Trophoblast cell (in vitro differentiated cells and primary cell): ENCODE results near the gene KATNAL2.

Experiments used
- DNase-seq, 2 donors: peaks; one replicate each; pipeline ENCODE4 v3.0.0-alpha.2; 2016
- H2AFZ ChIP-seq: 2 replicates; pipeline ENCODE4 v1.6.1; 2013; ENCODE audit warnings: low read length, moderate library complexity, mild to moderate bottlenecking; ENCODE audit not compliant: insufficient read depth, poor library complexity
- H2AK5ac ChIP-seq: 2 replicates; pipeline ENCODE4 v1.6.1; 2013; ENCODE audit warnings: mild to moderate bottlenecking, low read length
- H2BK120ac ChIP-seq: 2 replicates; pipeline ENCODE4 v1.6.1; 2013; ENCODE audit warnings: low read length, mild to moderate bottlenecking, moderate library complexity; ENCODE audit not compliant: insufficient read depth, poor library complexity
- H2BK12ac ChIP-seq: 2 replicates; pipeline ENCODE4 v1.6.1; 2013; ENCODE audit warnings: mild to moderate bottlenecking, low read length, moderate library complexity
- H2BK5ac ChIP-seq: 2 replicates; pipeline ENCODE4 v1.6.1; 2013; ENCODE audit warnings: low read length, low read depth, moderate library complexity, mild to moderate bottlenecking; ENCODE audit not compliant: poor library complexity
- H3K14ac ChIP-seq: 2 replicates; pipeline ENCODE4 v1.6.1; 2013; ENCODE audit warnings: mild to moderate bottlenecking, low read length
- H3K18ac ChIP-seq: 2 replicates; pipeline ENCODE4 v1.6.1; 2013; ENCODE audit warnings: mild to moderate bottlenecking, low read length
- H3K23ac ChIP-seq: 2 replicates; pipeline ENCODE4 v1.6.1; 2013; ENCODE audit warnings: low read length
- H3K27ac ChIP-seq: 2 replicates; pipeline ENCODE4 v1.5.1; 2013; ENCODE audit warnings: low read depth, mild to moderate bottlenecking, inconsistent platforms, low read length, moderate library complexity
- H3K27me3 ChIP-seq: 2 replicates; pipeline ENCODE4 v1.6.1; 2013; ENCODE audit warnings: inconsistent platforms, mild to moderate bottlenecking, low read length, moderate library complexity; ENCODE audit not compliant: insufficient read depth
- H3K36me3 ChIP-seq, 2 experiments: 1 replicate in 1 of 2; 2 replicates in 1 of 2; pipeline ENCODE4 v1.6.1; 2013; ENCODE audit warnings: low read length in 2 of 2, mild to moderate bottlenecking in 2 of 2, moderate library complexity in 1 of 2; ENCODE audit not compliant: insufficient read depth in 2 of 2, control insufficient read depth in 1 of 2
- H3K4ac ChIP-seq: 2 replicates; pipeline ENCODE4 v1.6.1; 2013; ENCODE audit warnings: low read depth, mild to moderate bottlenecking, low read length, moderate library complexity
- H3K4me1 ChIP-seq, 2 experiments: 1 replicate in 1 of 2; 2 replicates in 1 of 2; pipeline ENCODE4 v1.6.1; 2013; ENCODE audit warnings: low read length in 2 of 2, mild to moderate bottlenecking in 2 of 2, moderate library complexity in 1 of 2; ENCODE audit not compliant: insufficient read depth in 2 of 2, control insufficient read depth in 1 of 2
- H3K4me2 ChIP-seq: 2 replicates; pipeline ENCODE4 v1.6.1; 2013; ENCODE audit warnings: inconsistent platforms, mild to moderate bottlenecking, low read length, moderate library complexity
- H3K4me3 ChIP-seq: 2 replicates; pipeline ENCODE4 v1.5.1; 2013; ENCODE audit warnings: mild to moderate bottlenecking, low read depth, low read length, inconsistent platforms
- H3K79me1 ChIP-seq: one replicate; pipeline ENCODE4 v1.6.1; 2013; ENCODE audit warnings: low read length
- H3K79me2 ChIP-seq: 2 replicates; pipeline ENCODE4 v1.6.1; 2013; ENCODE audit warnings: low read length, mild to moderate bottlenecking; ENCODE audit not compliant: control insufficient read depth, insufficient read depth, poor library complexity
- H3K9ac ChIP-seq: 2 replicates; pipeline ENCODE4 v1.6.1; 2013; ENCODE audit warnings: mild to moderate bottlenecking, low read length
- H3K9me3 ChIP-seq: 2 replicates; pipeline ENCODE4 v1.6.1; 2013; ENCODE audit warnings: low read depth, mild to moderate bottlenecking, control low read depth, inconsistent platforms, low read length; ENCODE audit not compliant: insufficient read depth
- H4K12ac ChIP-seq: 2 replicates; pipeline ENCODE4 v1.6.1; 2013; ENCODE audit warnings: low read depth, mild to moderate bottlenecking, low read length, moderate library complexity
- H4K8ac ChIP-seq: 2 replicates; pipeline ENCODE4 v1.6.1; 2013; ENCODE audit warnings: low read depth, mild to moderate bottlenecking, low read length, moderate library complexity
- H4K91ac ChIP-seq: one replicate; pipeline ENCODE4 v1.6.1; 2013; ENCODE audit warnings: low read depth, mild to moderate bottlenecking, low read length, moderate library complexity
- WGBS: extraction: QIAGEN DNeasy Blood & Tissue Kit; methylation state at CpG from one replicate; pipeline ENCODE4 v1.1.7; 2013; ENCODE audit warnings: missing lambda C conversion rate; ENCODE audit not compliant: insufficient read length, insufficient coverage; ENCODE audit errors: extremely low coverage; 5-methylcytosine and 5-hydroxymethylcytosine counted together

Gene KATNAL2

DNA sequence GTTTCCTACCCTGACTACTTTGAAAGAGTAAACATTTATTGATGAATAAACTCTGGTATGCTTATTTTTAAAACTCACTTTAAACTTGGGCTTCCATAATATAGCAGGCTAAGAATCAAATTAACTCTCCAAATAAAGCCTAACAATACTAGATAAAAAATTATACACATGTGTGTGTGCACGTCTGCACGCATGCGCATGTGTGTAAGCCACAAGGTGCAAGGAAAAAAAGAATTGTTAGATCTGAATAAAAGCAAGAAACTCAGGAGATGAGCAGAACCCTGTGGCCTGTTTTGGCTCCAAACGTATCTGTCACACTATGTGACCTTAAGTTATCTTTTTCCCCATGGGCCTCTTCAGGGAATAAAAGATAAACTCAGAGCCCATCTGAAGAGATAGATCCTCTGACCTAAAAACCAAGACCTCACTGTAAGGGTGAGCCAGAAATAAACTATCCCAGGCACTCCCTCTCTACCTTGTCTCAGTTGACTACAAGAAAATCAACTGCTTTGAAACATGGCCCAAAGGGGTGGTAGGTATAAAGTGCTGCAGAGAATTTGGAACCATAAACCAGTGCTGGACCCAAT lies 226.6 kb downstream of the KATNAL2 start:
- Histone ChIP-seq H4K91ac (no peak overlapping the region), H3K79me1 (no peaks in the 10 kb centered on the region), H3K79me2 (no peaks in the 10 kb centered on the region), H3K9me3 (no peaks in the 10 kb centered on the region), H2AFZ (no peak overlapping the region), H3K4me2 (no peak overlapping the region), H4K12ac (no peak overlapping the region), H3K27me3 (no peaks in the 10 kb centered on the region), H2BK12ac (no peak overlapping the region), H3K23ac (no peak overlapping the region), H3K4ac (no peak overlapping the region), H3K4me1 (no peaks in the 10 kb centered on the region), H3K4me3 (no peak overlapping the region), H2BK120ac (no peak overlapping the region), H3K9ac (no peak overlapping the region), H3K18ac (no peak overlapping the region), H3K14ac (no peak overlapping the region), H3K36me3 (no peaks in the 10 kb centered on the region), H2BK5ac (no peak overlapping the region), H4K8ac (no peak overlapping the region), H2AK5ac (no peak overlapping the region), H3K27ac (no peak overlapping the region)
- no peak for DNase-seq
- whole genome bisulfite sequencing: no CpG with 5 or more reads among the region's 4 CpGs

DNA sequence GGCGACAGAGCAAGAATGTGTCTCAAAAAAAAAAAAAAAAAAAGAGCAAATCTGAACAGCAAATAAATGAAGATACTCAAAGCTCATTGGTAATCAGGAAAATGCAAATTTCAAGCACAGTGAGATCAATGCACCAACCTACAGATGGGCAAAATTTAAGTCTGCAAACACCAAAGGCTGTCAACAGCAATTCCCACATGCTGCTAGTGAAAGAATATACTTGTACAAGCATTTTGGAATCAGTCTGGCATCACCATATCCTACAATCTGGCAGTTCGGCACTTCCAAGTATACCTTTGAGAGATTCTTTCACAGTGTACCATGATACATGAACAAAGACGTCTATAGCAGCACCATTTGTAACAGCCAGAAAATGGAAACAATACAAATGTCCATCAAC lies 228.8 kb downstream of the KATNAL2 start:
- no CpG with 5 or more reads among the region's 3 CpGs for WGBS
- Histone ChIP-seq H4K91ac (no peak overlapping the region), H3K79me1 (peaks cover 14% of the 10 kb centered on the region), H2AFZ (no peak overlapping the region), H3K23ac (no peak overlapping the region), H3K4ac (no peak overlapping the region), H3K4me1 (peaks cover 6 to 10% of the 10 kb centered on the region in 2 experiments), H3K4me3 (no peak overlapping the region), H3K79me2 (peaks cover 11% of the 10 kb centered on the region), H3K18ac (no peak overlapping the region), H2BK120ac (no peak overlapping the region), H2AK5ac (no peak overlapping the region), H3K14ac (no peak overlapping the region), H4K8ac (no peak overlapping the region), H3K27ac (no peak overlapping the region), H3K9ac (no peak overlapping the region), H3K4me2 (no peak overlapping the region), H3K9me3 (no peaks in the 10 kb centered on the region), H2BK12ac (no peak overlapping the region), H2BK5ac (no peak overlapping the region), H4K12ac (no peak overlapping the region), H3K36me3 (no peaks in the 10 kb centered on the region), H3K27me3 (no peaks in the 10 kb centered on the region)
- DNase-seq: no peak

DNA sequence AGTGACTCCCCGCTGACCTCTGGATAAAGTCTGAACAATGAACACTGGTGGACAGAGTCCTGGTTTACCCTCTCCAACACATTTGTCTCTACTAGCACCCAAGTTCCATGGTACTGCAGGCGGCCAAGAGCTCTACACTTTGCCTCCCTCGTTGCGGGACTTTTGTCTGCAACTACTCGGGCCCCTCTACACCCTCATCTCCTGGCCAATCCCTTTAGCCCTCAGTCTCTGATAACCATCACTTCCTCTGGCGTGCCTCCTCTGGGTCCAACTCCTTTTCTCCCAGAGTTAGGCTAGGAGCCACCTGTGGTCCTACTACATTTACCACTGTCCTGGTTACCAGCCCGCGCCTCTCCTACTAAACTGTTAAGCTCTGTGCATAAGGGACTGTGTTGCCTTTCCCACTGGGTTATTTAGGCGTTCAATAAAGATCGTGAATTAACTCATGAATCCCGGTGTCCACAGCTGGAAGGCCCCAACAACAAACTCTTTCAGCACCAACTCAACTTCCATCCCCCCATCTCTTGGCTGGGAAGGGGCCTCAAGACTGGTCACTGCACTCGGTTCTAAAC lies 232.1 kb downstream of the KATNAL2 start:
- peak overlapping the region; percentile 97 for H4K12ac ChIP-seq
- H3K9me3 ChIP-seq: no peaks in the 10 kb centered on the region
- H4K91ac ChIP-seq: peak overlapping the region; percentile 88
- peak overlapping the region; percentile 70 for H3K4ac ChIP-seq
- peak overlapping the region; percentile 87 for H2AK5ac ChIP-seq
- H3K4me3 ChIP-seq: peak overlapping the region; percentile 80
- peaks cover 14% of the 10 kb centered on the region for H3K79me1 ChIP-seq
- peak overlapping the region; percentile 80 for H3K4me2 ChIP-seq
- peak overlapping the region; percentile 82 for H3K9ac ChIP-seq
- H2BK120ac ChIP-seq: peak overlapping the region; percentile 90
- no peak overlapping the region for H2BK12ac ChIP-seq
- H3K4me1 ChIP-seq: peaks cover 6 to 10% of the 10 kb centered on the region in 2 experiments
- peaks cover 11% of the 10 kb centered on the region for H3K79me2 ChIP-seq
- WGBS: no CpG with 5 or more reads among the region's 12 CpGs
- peak in 1 of 2 donors; percentile 4 for DNase-seq
- H2AFZ ChIP-seq: peak overlapping the region; percentile 75
- peak overlapping the region; percentile 83 for H3K27ac ChIP-seq
- no peak overlapping the region for H3K23ac ChIP-seq
- peaks cover 2 to 4% of the 10 kb centered on the region in 2 experiments for H3K36me3 ChIP-seq
- H3K14ac ChIP-seq: peak overlapping the region; percentile 73
- H2BK5ac ChIP-seq: peak overlapping the region; percentile 74
- peak overlapping the region; percentile 79 for H3K18ac ChIP-seq
- peak overlapping the region; percentile 98 for H4K8ac ChIP-seq
- H3K27me3 ChIP-seq: no peaks in the 10 kb centered on the region

DNA sequence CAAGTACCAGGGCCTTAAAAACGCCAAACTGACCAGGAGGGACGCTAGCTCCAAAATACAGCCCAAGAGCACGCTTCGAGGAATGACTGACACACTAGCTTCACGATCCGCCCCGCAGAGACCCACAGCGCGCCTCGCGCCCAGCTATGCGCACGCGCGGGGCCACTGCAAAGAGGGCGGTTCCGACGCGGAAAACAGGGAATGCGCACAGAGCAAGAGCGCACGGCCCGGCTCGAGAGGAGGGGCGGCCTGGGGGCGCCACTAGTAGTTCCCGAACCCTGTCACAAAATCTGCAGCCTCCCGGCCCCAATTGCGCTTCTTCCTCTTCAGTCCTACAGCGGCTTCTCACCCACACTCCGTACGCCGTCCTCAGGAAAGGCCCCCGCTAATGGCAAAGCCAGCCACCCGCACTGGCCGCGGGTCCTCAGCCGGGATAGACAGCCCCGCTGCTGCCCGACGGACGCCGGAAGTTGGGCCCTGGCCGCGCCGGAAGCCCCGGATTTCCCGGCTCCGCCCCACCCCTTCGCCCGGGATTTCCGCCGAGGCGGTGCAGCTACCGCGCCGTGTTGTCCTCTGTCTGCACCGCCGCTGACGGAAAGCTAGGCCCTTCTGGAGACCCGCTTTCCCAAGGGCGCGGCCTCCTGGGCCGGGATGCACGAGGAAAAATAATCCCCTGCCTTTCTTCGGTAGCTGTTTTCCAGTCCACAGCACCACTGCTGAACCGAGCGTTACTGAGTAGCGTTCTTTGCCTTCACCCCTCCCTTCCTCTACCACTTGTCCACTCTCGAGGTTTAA lies 232.8 kb downstream of the KATNAL2 start, which contains the start of gene HDHD2:
HDHD2 (minus strand) TSS at position 472 of the 795 bp plus-strand sequence. CDS start 14,061 bp downstream, outside the sequence.
- H3K27me3 ChIP-seq: no peaks in the 10 kb centered on the region
- no peak within 1 kb of the TSS for H2BK12ac ChIP-seq
- peak within 1 kb of the TSS; percentile 90 for H3K14ac ChIP-seq
- peak within 1 kb of the TSS; percentile 35 for H3K23ac ChIP-seq
- peak within 1 kb of the TSS; percentile 70 for H3K4ac ChIP-seq
- H4K12ac ChIP-seq: peak within 1 kb of the TSS; percentile 97
- H3K4me1 ChIP-seq: peaks cover 6 to 10% of the 10 kb centered on the region in 2 experiments
- H2BK5ac ChIP-seq: peak within 1 kb of the TSS; percentile 82
- H3K27ac ChIP-seq: peak within 1 kb of the TSS; percentile 83
- peak within 1 kb of the TSS; percentile 88 for H4K91ac ChIP-seq
- H3K18ac ChIP-seq: peak within 1 kb of the TSS; percentile 81
- peak within 1 kb of the TSS; percentile 80 for H3K4me2 ChIP-seq
- peak within 1 kb of the TSS; percentile 98 for H4K8ac ChIP-seq
- peak within 1 kb of the TSS; percentile 90 for H2BK120ac ChIP-seq
- H3K9me3 ChIP-seq: no peaks in the 10 kb centered on the region
- H3K9ac ChIP-seq: peak within 1 kb of the TSS; percentile 90
- H2AFZ ChIP-seq: peak within 1 kb of the TSS; percentile 82
- DNase-seq: peak; percentile 70 to 79
- H3K4me3 ChIP-seq: peak within 1 kb of the TSS; percentile 80
- H3K36me3 ChIP-seq: peaks cover 2 to 4% of the 10 kb centered on the region in 2 experiments
- peak within 1 kb of the TSS; percentile 87 for H2AK5ac ChIP-seq
- H3K79me2 ChIP-seq: peaks cover 11% of the 10 kb centered on the region
- no CpG with 5 or more reads among the region's 70 CpGs for WGBS
- peaks cover 14% of the 10 kb centered on the region for H3K79me1 ChIP-seq
